Neural progenitor cell (in vitro differentiated cells): ENCODE data around the gene REEP1.

Source experiments
- CTCF ChIP-seq: fragments of 200-600 bp; sonication (generic); IDR thresholded peaks from 2 replicates; pipeline ENCODE4 v1.5.1; 2017; ENCODE audit warnings: antibody characterized with exemption, mild to moderate bottlenecking
- EZH2 ChIP-seq: fragments of 200-600 bp; sonication (generic); IDR thresholded peaks from 2 replicates; pipeline ENCODE4 v1.6.1; 2017; ENCODE audit warnings: antibody characterized with exemption, mild to moderate bottlenecking, moderate library complexity

GRCh38 chr2:86332654-86333053, 4.8 kb downstream of the REEP1 start:
- TF ChIP-seq CTCF (no peak), EZH2 (no peak)
